ENCODE results near the gene DRAXIN.

Gene DRAXIN

GRCh38 chr1:11727119-11727518, 35.6 kb downstream of the DRAXIN start:
- H3K79me2 ChIP-seq = no peaks in the 10 kb centered on the region
- no peaks in the 10 kb centered on the region for H3K9me3 ChIP-seq (ENCODE audit: control insufficient read depth, low read length)
- no peaks in the 10 kb centered on the region for H3K4me1 ChIP-seq
- no peak overlapping the region for H2AFZ ChIP-seq
- no peak overlapping the region for H3K9ac ChIP-seq
- H3K36me3 ChIP-seq (ENCODE audit: control insufficient read depth, insufficient read depth, low read length) = no peaks in the 10 kb centered on the region
- H3K4me3 ChIP-seq (ENCODE audit: low read depth, low read length) = no peak overlapping the region
- H3K27ac ChIP-seq = no peak overlapping the region
- no peak overlapping the region for H3K4me2 ChIP-seq (ENCODE audit: low read length)
- TF ChIP-seq, protein P1, sequence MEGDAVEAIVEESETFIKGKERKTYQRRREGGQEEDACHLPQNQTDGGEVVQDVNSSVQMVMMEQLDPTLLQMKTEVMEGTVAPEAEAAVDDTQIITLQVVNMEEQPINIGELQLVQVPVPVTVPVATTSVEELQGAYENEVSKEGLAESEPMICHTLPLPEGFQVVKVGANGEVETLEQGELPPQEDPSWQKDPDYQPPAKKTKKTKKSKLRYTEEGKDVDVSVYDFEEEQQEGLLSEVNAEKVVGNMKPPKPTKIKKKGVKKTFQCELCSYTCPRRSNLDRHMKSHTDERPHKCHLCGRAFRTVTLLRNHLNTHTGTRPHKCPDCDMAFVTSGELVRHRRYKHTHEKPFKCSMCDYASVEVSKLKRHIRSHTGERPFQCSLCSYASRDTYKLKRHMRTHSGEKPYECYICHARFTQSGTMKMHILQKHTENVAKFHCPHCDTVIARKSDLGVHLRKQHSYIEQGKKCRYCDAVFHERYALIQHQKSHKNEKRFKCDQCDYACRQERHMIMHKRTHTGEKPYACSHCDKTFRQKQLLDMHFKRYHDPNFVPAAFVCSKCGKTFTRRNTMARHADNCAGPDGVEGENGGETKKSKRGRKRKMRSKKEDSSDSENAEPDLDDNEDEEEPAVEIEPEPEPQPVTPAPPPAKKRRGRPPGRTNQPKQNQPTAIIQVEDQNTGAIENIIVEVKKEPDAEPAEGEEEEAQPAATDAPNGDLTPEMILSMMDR (IDR thresholded peaks at IDR 0.05) = no peak
- H3K27me3 ChIP-seq (ENCODE audit: control insufficient read depth, insufficient read depth, low read length) = no peaks in the 10 kb centered on the region

DNA sequence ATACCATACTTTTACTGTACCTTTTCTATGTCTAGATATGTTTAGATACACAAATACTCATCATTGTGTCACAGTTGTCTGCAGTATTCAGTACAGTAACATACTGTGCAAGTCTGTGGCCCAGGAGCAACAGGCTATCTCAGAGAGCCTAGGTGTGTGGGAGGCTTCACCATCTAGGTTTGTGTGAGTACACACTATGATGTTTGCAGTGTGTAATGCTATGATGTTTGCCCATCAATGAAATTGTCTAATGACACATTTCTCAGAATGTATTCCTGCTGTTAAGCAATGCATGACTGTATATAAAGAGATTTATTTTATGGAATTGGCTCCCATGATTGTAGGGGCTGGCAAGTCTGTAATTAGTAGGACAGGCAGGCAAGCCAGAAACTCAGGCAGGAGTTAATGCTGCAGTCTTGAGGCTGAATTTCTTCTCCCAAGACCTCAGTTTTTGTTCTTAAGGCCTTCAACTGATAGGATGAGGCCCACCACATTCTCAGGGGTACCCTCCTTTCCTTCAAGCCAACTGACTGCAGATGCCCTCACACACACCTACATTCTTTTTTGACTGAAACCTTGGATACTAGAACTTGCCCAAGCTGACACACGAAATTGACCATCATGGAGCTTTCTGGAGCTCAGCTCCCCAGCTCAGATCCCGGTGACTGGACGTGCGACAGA, 36.8 kb downstream of the DRAXIN start:
- H3K27ac ChIP-seq = no peak overlapping the region
- H3K27me3 ChIP-seq (ENCODE audit: control insufficient read depth, insufficient read depth, low read length) = no peaks in the 10 kb centered on the region
- TF ChIP-seq, protein P1 (IDR thresholded peaks at IDR 0.05) = no peak
- H3K4me1 ChIP-seq = no peaks in the 10 kb centered on the region
- no peaks in the 10 kb centered on the region for H3K9me3 ChIP-seq (ENCODE audit: control insufficient read depth, low read length)
- no peaks in the 10 kb centered on the region for H3K36me3 ChIP-seq (ENCODE audit: control insufficient read depth, insufficient read depth, low read length)
- H3K79me2 ChIP-seq = no peaks in the 10 kb centered on the region
- no peak overlapping the region for H2AFZ ChIP-seq
- no peak overlapping the region for H3K4me3 ChIP-seq (ENCODE audit: low read depth, low read length)
- no peak overlapping the region for H3K4me2 ChIP-seq (ENCODE audit: low read length)
- H3K9ac ChIP-seq = no peak overlapping the region

DNA sequence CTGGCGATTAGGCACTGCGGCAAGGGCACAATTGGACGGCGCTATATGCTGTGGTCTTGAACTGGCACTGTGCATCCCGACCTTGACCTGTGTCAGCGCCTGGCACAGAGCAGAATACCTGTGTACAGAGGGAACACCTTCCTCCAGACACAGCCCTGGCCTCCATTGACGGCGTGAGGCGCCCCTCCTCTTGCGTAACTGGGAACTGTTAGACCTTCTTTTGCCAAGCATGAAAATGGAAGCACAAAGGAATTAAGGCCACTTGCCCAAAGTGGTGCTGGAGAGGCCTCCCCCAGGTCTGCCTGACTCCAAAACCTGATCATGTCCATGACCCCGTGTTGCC, 37.6 kb downstream of the DRAXIN start:
- no peak overlapping the region for H3K27ac ChIP-seq

GRCh38 chr1:11729498-11730428, 38.3 kb downstream of the DRAXIN start:
- Histone ChIP-seq H3K9ac (no peak overlapping the region), H3K27ac (no peak overlapping the region), H3K9me3 (ENCODE audit: control insufficient read depth, low read length) (no peaks in the 10 kb centered on the region), H2AFZ (no peak overlapping the region), H3K36me3 (ENCODE audit: control insufficient read depth, insufficient read depth, low read length) (no peaks in the 10 kb centered on the region), H3K4me2 (ENCODE audit: low read length) (no peak overlapping the region), H3K4me1 (no peaks in the 10 kb centered on the region), H3K27me3 (ENCODE audit: control insufficient read depth, insufficient read depth, low read length) (no peaks in the 10 kb centered on the region), H3K79me2 (no peaks in the 10 kb centered on the region), H3K4me3 (ENCODE audit: low read depth, low read length) (no peak overlapping the region)
- TF ChIP-seq, protein P1 (IDR thresholded peaks at IDR 0.05) = no peak

More for the DNA sequence above, 37.6 kb downstream of the DRAXIN start:
- no peaks in the 10 kb centered on the region for H3K4me1 ChIP-seq
- no peak overlapping the region for H3K4me2 ChIP-seq (ENCODE audit: low read length)
- TF ChIP-seq, protein P1 (IDR thresholded peaks at IDR 0.05) = no peak
- no peaks in the 10 kb centered on the region for H3K36me3 ChIP-seq (ENCODE audit: control insufficient read depth, insufficient read depth, low read length)
- no peaks in the 10 kb centered on the region for H3K27me3 ChIP-seq (ENCODE audit: control insufficient read depth, insufficient read depth, low read length)
- H3K4me3 ChIP-seq (ENCODE audit: low read depth, low read length) = no peak overlapping the region
- no peaks in the 10 kb centered on the region for H3K9me3 ChIP-seq (ENCODE audit: control insufficient read depth, low read length)
- H3K79me2 ChIP-seq = no peaks in the 10 kb centered on the region
- no peak overlapping the region for H3K9ac ChIP-seq
- no peak overlapping the region for H2AFZ ChIP-seq
